Hepatocyte (in vitro differentiated cells): ENCODE results near the gene ANO10.

Experiments
- EZH2 ChIP-seq: fragments of 200-600 bp; sonication (generic); IDR thresholded peaks from 2 replicates; pipeline ENCODE4 v1.6.1; 2016; ENCODE audit warnings: antibody characterized with exemption, mild to moderate bottlenecking, borderline replicate concordance
- TF ChIP-seq, protein P1 (sequence below): fragments of 200-600 bp; sonication (generic); IDR thresholded peaks from 2 replicates; pipeline ENCODE4 v1.5.1; 2016; ENCODE audit warnings: antibody characterized with exemption, mild to moderate bottlenecking; ENCODE audit not compliant: poor library complexity

- TF ChIP-seq EZH2, result no peak
- TF ChIP-seq, protein P1, sequence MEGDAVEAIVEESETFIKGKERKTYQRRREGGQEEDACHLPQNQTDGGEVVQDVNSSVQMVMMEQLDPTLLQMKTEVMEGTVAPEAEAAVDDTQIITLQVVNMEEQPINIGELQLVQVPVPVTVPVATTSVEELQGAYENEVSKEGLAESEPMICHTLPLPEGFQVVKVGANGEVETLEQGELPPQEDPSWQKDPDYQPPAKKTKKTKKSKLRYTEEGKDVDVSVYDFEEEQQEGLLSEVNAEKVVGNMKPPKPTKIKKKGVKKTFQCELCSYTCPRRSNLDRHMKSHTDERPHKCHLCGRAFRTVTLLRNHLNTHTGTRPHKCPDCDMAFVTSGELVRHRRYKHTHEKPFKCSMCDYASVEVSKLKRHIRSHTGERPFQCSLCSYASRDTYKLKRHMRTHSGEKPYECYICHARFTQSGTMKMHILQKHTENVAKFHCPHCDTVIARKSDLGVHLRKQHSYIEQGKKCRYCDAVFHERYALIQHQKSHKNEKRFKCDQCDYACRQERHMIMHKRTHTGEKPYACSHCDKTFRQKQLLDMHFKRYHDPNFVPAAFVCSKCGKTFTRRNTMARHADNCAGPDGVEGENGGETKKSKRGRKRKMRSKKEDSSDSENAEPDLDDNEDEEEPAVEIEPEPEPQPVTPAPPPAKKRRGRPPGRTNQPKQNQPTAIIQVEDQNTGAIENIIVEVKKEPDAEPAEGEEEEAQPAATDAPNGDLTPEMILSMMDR, result no peak
These were observed 257.3 kb downstream of the ANO10 start for GRCh38 chr3:43364494-43364893.
